Effector CD4-positive, alpha-beta T cell (primary cell): ENCODE data around the gene SSH2.

Experiments
- DNase-seq: peaks from one replicate; pipeline ENCODE4 v3.0.0-alpha.2; 2020

SSH2 gene

GRCh38 chr17:29585080-29585751, 344.8 kb downstream of the SSH2 start:
- no peak for DNase-seq

- no peak for DNase-seq
These were observed 345.5 kb downstream of the SSH2 start for GRCh38 chr17:29584452-29585079.

GRCh38 chr17:29583324-29584248, 346.4 kb downstream of the SSH2 start:
- DNase-seq: no peak

- no peak for DNase-seq
These were observed 347.3 kb downstream of the SSH2 start for GRCh38 chr17:29582772-29583171.

GRCh38 chr17:29582254-29582765, 347.7 kb downstream of the SSH2 start:
- no peak for DNase-seq

- DNase-seq: no peak
These were observed 348.3 kb downstream of the SSH2 start for GRCh38 chr17:29581583-29582253.

- DNase-seq: peak; percentile 91
These were observed 349.9 kb downstream of the SSH2 start for GRCh38 chr17:29579866-29580771.

GRCh38 chr17:29578626-29579485, 351.2 kb downstream of the SSH2 start:
- DNase-seq: no peak

- DNase-seq: no peak
These were observed 352.4 kb downstream of the SSH2 start for GRCh38 chr17:29577385-29578211.

- DNase-seq: no peak
These were observed 353.0 kb downstream of the SSH2 start for GRCh38 chr17:29577001-29577370.

GRCh38 chr17:29576214-29577000, 353.6 kb downstream of the SSH2 start:
- DNase-seq: no peak
